ENCODE data around the gene SIRT2.

Gene SIRT2

GRCh38 chr19:38841787-38842438, 57.5 kb downstream of the SIRT2 start:
- H3K4me3 ChIP-seq (ENCODE audit: control insufficient read depth, low read depth, low read length) = no peak overlapping the region
- no peak for TF ChIP-seq CTCF (conservative IDR thresholded peaks at IDR 0.05; ENCODE audit: control insufficient read depth, insufficient read depth, low read depth, low read length)
- DNase-seq (ENCODE audit: low read depth) = no peak

- H3K4me3 ChIP-seq (ENCODE audit: control insufficient read depth, low read depth, low read length) = no peak overlapping the region
- no peak for TF ChIP-seq CTCF (conservative IDR thresholded peaks at IDR 0.05; ENCODE audit: control insufficient read depth, insufficient read depth, low read depth, low read length)
- DNase-seq (ENCODE audit: low read depth) = no peak
Observed at GRCh38 chr19:38841180-38841766, 58.1 kb downstream of the SIRT2 start.

- TF ChIP-seq CTCF (conservative IDR thresholded peaks at IDR 0.05; ENCODE audit: control insufficient read depth, insufficient read depth, low read depth, low read length) = no peak
- no peak for DNase-seq (ENCODE audit: low read depth)
Observed at GRCh38 chr19:38840583-38840968, 58.8 kb downstream of the SIRT2 start.

GRCh38 chr19:38839816-38840582, 59.4 kb downstream of the SIRT2 start:
- no peak overlapping the region for H3K4me3 ChIP-seq (ENCODE audit: control insufficient read depth, low read depth, low read length)
- no peak for TF ChIP-seq CTCF (conservative IDR thresholded peaks at IDR 0.05; ENCODE audit: control insufficient read depth, insufficient read depth, low read depth, low read length)
- DNase-seq (ENCODE audit: low read depth) = no peak

More at GRCh38 chr19:38840583-38840968, 58.8 kb downstream of the SIRT2 start:
- no peak overlapping the region for H3K4me3 ChIP-seq (ENCODE audit: control insufficient read depth, low read depth, low read length)

- H3K4me3 ChIP-seq (ENCODE audit: control insufficient read depth, low read depth, low read length) = no peak overlapping the region
- TF ChIP-seq CTCF (conservative IDR thresholded peaks at IDR 0.05; ENCODE audit: control insufficient read depth, insufficient read depth, low read depth, low read length) = no peak
- no peak for DNase-seq (ENCODE audit: low read depth)
Observed at GRCh38 chr19:38838986-38839761, 60.2 kb downstream of the SIRT2 start.

GRCh38 chr19:38838208-38838985, 61.0 kb downstream of the SIRT2 start:
- H3K4me3 ChIP-seq (ENCODE audit: control insufficient read depth, low read depth, low read length) = no peak overlapping the region
- no peak for DNase-seq (ENCODE audit: low read depth)

More at GRCh38 chr19:38838208-38838985, 61.0 kb downstream of the SIRT2 start:
- no peak for TF ChIP-seq CTCF (conservative IDR thresholded peaks at IDR 0.05; ENCODE audit: control insufficient read depth, insufficient read depth, low read depth, low read length)
